Gastroesophageal sphincter (tissue), 4 donors: ENCODE data around the gene MEA1. TPM values are rescaled to one million over a fixed set of nuclear protein-coding genes. Genes with fewer than 3 reads are reported as not detected.
"Not testable (repeated sequence)": the region's sequence is repeated elsewhere in the genome, so short reads cannot be mapped to it uniquely, and the experiment has no call there.

ENCODE experiments used
- ATAC-seq: fragments of 150-250 bp; one replicate; pipeline ENCODE4 v1.9.1; 2016; ENCODE audit warnings: mild to moderate bottlenecking, moderate library complexity
- H3K27ac ChIP-seq, 4 donors: fragments of 200-600 bp; sonication (generic) in 3 of 4; 1 replicate in 3 of 4; 2 replicates in 1 of 4; pipeline ENCODE4 v1.5.1; 2016 to 2019
- H3K27me3 ChIP-seq: fragments of 200-600 bp; sonication (generic); one replicate; pipeline ENCODE4 v1.5.1; 2019
- H3K36me3 ChIP-seq, 2 donors: fragments of 200-600 bp; sonication (generic); one replicate each; pipeline ENCODE4 v1.5.1; 2019; ENCODE audit warnings: control low read depth in 1 of 2
- H3K4me1 ChIP-seq, 3 donors: fragments of 200-600 bp; sonication (generic); 1 replicate in 2 of 3; 2 replicates in 1 of 3; pipeline ENCODE4 v1.5.1; 2016 to 2019; ENCODE audit warnings: control low read depth in 2 of 3
- H3K4me3 ChIP-seq, 2 donors: fragments of 200-600 bp; sonication (generic); one replicate each; pipeline ENCODE4 v1.5.1; 2019; ENCODE audit warnings: mild to moderate bottlenecking in 1 of 2, moderate library complexity in 1 of 2
- H3K9me3 ChIP-seq, 3 donors: fragments of 200-600 bp; sonication (generic); one replicate each; pipeline ENCODE4 v1.5.1; 2017 to 2019; ENCODE audit warnings: control low read depth in 2 of 3
- EP300 ChIP-seq: sonication (generic); formaldehyde crosslinking; IDR thresholded peaks from one replicate; pipeline ENCODE4 v1.6.1; 2017; ENCODE audit warnings: antibody characterized with exemption, mild to moderate bottlenecking
- POLR2A ChIP-seq, 2 donors: fragments of 450-650 bp; IDR thresholded peaks; one replicate each; pipeline ENCODE4 v1.6.1; 2017; ENCODE audit warnings: antibody characterized with exemption in 2 of 2, mild to moderate bottlenecking in 2 of 2, moderate library complexity in 1 of 2
- POLR2AphosphoS5 ChIP-seq: sonication (generic); formaldehyde crosslinking; IDR thresholded peaks from one replicate; pipeline ENCODE4 v1.6.1; 2017; ENCODE audit warnings: antibody characterized with exemption
- WGBS, 2 donors: methylation state at CpG; one replicate each; pipeline ENCODE4 v1.1.5; 2018; ENCODE audit warnings: low coverage in 1 of 2; 5-methylcytosine and 5-hydroxymethylcytosine counted together
- total RNA-seq, 4 donors: library from RNA; depleted of rRNA; stranded (reverse); fragments of >200 nt; gene quantifications; one replicate each; pipeline ENCODE4 v1.1.0, GENCODE V29; 2016
- TF ChIP-seq, protein P1 (sequence below), 4 experiments: fragments of 200-600 bp in 2 of 4; fragments of 450-650 bp in 2 of 4; sonication (generic) in 1 of 4; IDR thresholded peaks; one replicate each; pipeline ENCODE4 v1.5.1; 2017 to 2019; ENCODE audit warnings: antibody characterized with exemption in 4 of 4, mild to moderate bottlenecking in 2 of 4, moderate library complexity in 2 of 4

MEA1 gene
- total RNA-seq, 4 donors from 2014 or later = 56.0 to 62.1 (median 58.3) TPM

DNA sequence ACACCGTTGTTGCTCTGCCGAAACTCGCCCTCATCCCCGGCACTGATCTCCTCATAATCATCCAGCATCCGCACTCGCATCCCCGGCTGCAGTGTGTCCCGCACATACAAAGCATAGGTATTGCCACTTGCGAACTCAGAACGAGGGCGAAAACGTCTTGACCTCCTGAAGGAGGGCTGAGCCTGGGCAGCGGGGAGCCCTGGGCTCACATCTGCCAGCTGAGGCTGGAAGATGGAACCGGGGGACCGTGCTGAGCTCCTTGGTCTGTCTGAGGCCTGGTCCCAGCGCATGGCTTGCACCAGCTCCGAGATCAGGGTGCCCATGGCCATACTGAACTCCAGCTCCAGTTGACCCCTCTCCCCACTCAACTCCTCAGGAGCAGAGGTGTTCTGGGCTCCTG is 37.2 kb upstream of the MEA1 start:
- Histone ChIP-seq H3K9me3 (no peaks in the 10 kb centered on the region), H3K36me3 (peaks cover 0 to 65% of the 10 kb centered on the region in 2 donors), H3K4me1 (peaks cover 0 to 28% (median 9%) of the 10 kb centered on the region in 3 donors), H3K27ac (no peak overlapping the region), H3K4me3 (no peak overlapping the region), H3K27me3 (no peaks in the 10 kb centered on the region)
- WGBS, 2 donors = no CpG with 5 or more reads among the region's 17 CpGs
- no peak for ATAC-seq
- TF ChIP-seq POLR2AphosphoS5 (no peak), EP300 (no peak), POLR2A (IDR thresholded peaks at IDR 0.05) (no peak)
- TF ChIP-seq, protein P1, sequence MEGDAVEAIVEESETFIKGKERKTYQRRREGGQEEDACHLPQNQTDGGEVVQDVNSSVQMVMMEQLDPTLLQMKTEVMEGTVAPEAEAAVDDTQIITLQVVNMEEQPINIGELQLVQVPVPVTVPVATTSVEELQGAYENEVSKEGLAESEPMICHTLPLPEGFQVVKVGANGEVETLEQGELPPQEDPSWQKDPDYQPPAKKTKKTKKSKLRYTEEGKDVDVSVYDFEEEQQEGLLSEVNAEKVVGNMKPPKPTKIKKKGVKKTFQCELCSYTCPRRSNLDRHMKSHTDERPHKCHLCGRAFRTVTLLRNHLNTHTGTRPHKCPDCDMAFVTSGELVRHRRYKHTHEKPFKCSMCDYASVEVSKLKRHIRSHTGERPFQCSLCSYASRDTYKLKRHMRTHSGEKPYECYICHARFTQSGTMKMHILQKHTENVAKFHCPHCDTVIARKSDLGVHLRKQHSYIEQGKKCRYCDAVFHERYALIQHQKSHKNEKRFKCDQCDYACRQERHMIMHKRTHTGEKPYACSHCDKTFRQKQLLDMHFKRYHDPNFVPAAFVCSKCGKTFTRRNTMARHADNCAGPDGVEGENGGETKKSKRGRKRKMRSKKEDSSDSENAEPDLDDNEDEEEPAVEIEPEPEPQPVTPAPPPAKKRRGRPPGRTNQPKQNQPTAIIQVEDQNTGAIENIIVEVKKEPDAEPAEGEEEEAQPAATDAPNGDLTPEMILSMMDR (IDR thresholded peaks at IDR 0.05) = no peak

GRCh38 chr6:43047998-43048397 is 34.3 kb upstream of the MEA1 start:
- Histone ChIP-seq H3K27ac (no peak overlapping the region), H3K36me3 (peaks cover 0 to 82% of the 10 kb centered on the region in 2 donors), H3K4me1 (peaks cover 0 to 12% (median 2%) of the 10 kb centered on the region in 3 donors), H3K27me3 (no peaks in the 10 kb centered on the region), H3K4me3 (no peak overlapping the region), H3K9me3 (no peaks in the 10 kb centered on the region)
- WGBS, 2 donors = 62 to 81% methylated on average over 2 to 5 of the region's 7 CpGs
- ATAC-seq = no peak
- TF ChIP-seq POLR2A (IDR thresholded peaks at IDR 0.05) (no peak), EP300 (no peak), POLR2AphosphoS5 (no peak)
- TF ChIP-seq, protein P1 (IDR thresholded peaks at IDR 0.05) = no peak

- ATAC-seq = no peak
- Histone ChIP-seq H3K4me3 (no peak overlapping the region), H3K4me1 (no peaks in the 10 kb centered on the region), H3K27ac (no peak overlapping the region), H3K36me3 (peaks cover 0 to 96% of the 10 kb centered on the region in 2 donors), H3K27me3 (no peaks in the 10 kb centered on the region), H3K9me3 (no peaks in the 10 kb centered on the region)
- TF ChIP-seq, protein P1 (IDR thresholded peaks at IDR 0.05) = no peak
- no peak for TF ChIP-seq POLR2AphosphoS5
- TF ChIP-seq EP300 = no peak
- no peak for TF ChIP-seq POLR2A (IDR thresholded peaks at IDR 0.05)
- 100% methylated on average over 2 to 3 of the region's 11 CpGs for WGBS, 2 donors
Observed at GRCh38 chr6:43045371-43045930, 31.7 kb upstream of the MEA1 start.

- TF ChIP-seq, protein P1 (IDR thresholded peaks at IDR 0.05) = no peak
- 90% methylated on average over 2 of the region's 9 CpGs; no CpG with 5 or more reads in 1 of the 2 donors for WGBS, 2 donors
- H3K36me3 ChIP-seq = peaks cover 0 to 95% of the 10 kb centered on the region in 2 donors
- H3K9me3 ChIP-seq = no peaks in the 10 kb centered on the region
- H3K27ac ChIP-seq = no peak overlapping the region
- H3K27me3 ChIP-seq = no peaks in the 10 kb centered on the region
- H3K4me3 ChIP-seq = no peak overlapping the region
- no peaks in the 10 kb centered on the region for H3K4me1 ChIP-seq
- ATAC-seq = no peak
Observed at GRCh38 chr6:43043310-43043709, 29.6 kb upstream of the MEA1 start.

- not testable (repeated sequence) for H3K27me3 ChIP-seq, H3K4me3 ChIP-seq, H3K27ac ChIP-seq, ATAC-seq, H3K9me3 ChIP-seq, H3K4me1 ChIP-seq
- peaks cover 0 to 95% of the 10 kb centered on the region in 2 donors for H3K36me3 ChIP-seq
- 86 to 90% methylated on average over 7 to 8 of the region's 8 CpGs for WGBS, 2 donors
Observed at GRCh38 chr6:43041475-43041874, 27.7 kb upstream of the MEA1 start.
